WERI-Rb-1 (cell line): ENCODE results near the gene SCLY.

ENCODE experiments used
- DNase-seq: peaks from one replicate; pipeline ENCODE4 v3.0.0-alpha.2; 2020
- H3K27ac ChIP-seq: fragments of 250-450 bp; sonication (Bioruptor Pico); 2 replicates; pipeline ENCODE4 v1.5.1; 2020; ENCODE audit warnings: mild to moderate bottlenecking, moderate library complexity
- H3K27me3 ChIP-seq: fragments of 250-450 bp; sonication (Bioruptor Pico); 2 replicates; pipeline ENCODE4 v1.5.1; 2021; ENCODE audit warnings: mild to moderate bottlenecking, low read depth, moderate library complexity; ENCODE audit not compliant: insufficient read depth, severe bottlenecking
- H3K36me3 ChIP-seq: fragments of 250-450 bp; sonication (Bioruptor Pico); 2 replicates; pipeline ENCODE4 v1.5.1; 2020; ENCODE audit warnings: mild to moderate bottlenecking, moderate library complexity
- H3K4me3 ChIP-seq: 2 replicates; pipeline ENCODE4 v1.5.1; 2011; ENCODE audit warnings: low read depth, mild to moderate bottlenecking, control low read depth, low read length
- H3K9me3 ChIP-seq: fragments of 250-450 bp; sonication (Bioruptor Pico); 2 replicates; pipeline ENCODE4 v1.5.1; 2021; ENCODE audit warnings: mild to moderate bottlenecking, moderate library complexity; ENCODE audit not compliant: severe bottlenecking
- TF ChIP-seq, protein P1 (sequence below): IDR thresholded peaks from 2 replicates; pipeline ENCODE4 v1.5.1; 2011; ENCODE audit warnings: low read depth, mild to moderate bottlenecking, control low read depth, inconsistent platforms, low read length

Gene SCLY

DNA sequence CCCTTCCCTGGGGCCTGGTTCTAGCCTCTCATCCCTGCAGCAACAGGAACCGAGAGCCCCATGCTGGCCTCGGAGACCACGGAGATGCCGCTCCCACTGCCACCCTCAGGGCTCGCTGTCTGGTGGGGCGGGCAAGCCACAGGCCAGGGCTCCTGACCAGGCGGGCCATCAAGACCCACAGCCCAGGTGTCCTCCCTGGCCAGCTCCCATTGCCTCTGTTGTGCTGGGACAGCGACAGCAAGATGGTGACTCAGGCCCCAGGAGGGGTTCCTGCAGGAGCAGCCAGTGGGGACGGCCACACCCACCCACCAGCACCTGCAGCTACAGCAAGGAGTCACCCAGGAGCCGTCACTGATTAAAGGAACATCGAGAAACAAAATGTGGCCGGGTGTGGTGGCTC lies 85.0 kb downstream of the SCLY start:
- TF ChIP-seq, protein P1, sequence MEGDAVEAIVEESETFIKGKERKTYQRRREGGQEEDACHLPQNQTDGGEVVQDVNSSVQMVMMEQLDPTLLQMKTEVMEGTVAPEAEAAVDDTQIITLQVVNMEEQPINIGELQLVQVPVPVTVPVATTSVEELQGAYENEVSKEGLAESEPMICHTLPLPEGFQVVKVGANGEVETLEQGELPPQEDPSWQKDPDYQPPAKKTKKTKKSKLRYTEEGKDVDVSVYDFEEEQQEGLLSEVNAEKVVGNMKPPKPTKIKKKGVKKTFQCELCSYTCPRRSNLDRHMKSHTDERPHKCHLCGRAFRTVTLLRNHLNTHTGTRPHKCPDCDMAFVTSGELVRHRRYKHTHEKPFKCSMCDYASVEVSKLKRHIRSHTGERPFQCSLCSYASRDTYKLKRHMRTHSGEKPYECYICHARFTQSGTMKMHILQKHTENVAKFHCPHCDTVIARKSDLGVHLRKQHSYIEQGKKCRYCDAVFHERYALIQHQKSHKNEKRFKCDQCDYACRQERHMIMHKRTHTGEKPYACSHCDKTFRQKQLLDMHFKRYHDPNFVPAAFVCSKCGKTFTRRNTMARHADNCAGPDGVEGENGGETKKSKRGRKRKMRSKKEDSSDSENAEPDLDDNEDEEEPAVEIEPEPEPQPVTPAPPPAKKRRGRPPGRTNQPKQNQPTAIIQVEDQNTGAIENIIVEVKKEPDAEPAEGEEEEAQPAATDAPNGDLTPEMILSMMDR = no peak
- no peak overlapping the region for H3K27ac ChIP-seq

DNA sequence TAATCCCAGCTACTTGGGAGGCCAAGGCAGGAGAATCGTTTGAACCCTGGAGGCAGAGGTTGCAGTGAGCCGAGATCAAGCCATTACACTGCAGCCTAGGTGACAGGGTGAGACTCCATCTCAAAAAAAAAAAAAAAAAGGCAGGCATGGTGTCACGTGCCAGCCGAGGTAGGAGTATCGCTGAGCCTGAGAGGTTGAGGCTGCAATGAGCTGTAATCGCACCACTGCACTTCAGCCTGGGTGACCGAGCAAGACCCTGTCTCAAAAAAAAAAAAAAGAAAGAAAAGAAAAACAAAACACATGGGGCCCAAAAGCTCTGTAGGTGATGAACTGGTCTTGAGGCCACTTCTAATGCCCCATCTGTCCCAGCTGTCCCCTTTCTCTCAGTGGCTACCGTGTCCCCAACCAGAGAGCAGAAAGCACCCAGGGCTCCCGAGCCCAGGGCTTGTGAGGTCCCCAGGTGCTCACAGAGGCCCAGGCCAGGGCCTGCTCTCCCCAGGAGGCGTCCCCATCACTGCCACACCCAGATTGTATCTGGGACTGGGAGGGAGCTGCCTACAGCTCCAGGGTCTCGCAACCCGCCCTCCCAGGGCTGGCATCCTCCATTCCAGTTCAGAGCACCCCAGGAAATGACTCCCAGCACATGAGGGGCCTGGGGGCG lies 86.2 kb downstream of the SCLY start:
- Histone ChIP-seq H3K4me3 (no peak overlapping the region), H3K36me3 (no peaks in the 10 kb centered on the region), H3K27me3 (no peaks in the 10 kb centered on the region), H3K9me3 (no peaks in the 10 kb centered on the region), H3K27ac (no peak overlapping the region)
- TF ChIP-seq, protein P1 = no peak
- DNase-seq = peak; percentile 68

More for the DNA sequence above, 85.0 kb downstream of the SCLY start:
- H3K9me3 ChIP-seq = no peaks in the 10 kb centered on the region
- H3K27me3 ChIP-seq = no peaks in the 10 kb centered on the region
- no peaks in the 10 kb centered on the region for H3K36me3 ChIP-seq
- no peak overlapping the region for H3K4me3 ChIP-seq
- DNase-seq = no peak

DNA sequence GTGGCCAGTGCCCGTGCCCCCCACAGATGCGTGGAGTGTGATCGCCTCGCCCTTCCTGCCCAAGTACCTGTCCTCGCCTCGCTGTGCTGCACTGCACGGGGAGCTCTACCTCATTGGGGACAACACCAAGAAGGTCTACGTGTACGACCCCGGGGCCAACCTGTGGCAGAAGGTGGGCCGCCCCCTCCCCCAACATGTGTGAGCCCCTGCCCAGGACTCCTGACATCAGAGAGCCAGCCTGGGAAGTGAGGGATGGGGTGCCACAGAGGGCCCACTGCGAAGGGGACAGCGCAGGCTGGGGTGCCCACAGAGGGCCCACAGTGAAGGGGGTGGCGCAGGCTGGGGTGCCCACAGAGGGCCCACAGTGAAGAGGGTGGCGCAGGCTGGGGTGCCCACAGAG lies 88.2 kb downstream of the SCLY start:
- no peaks in the 10 kb centered on the region for H3K36me3 ChIP-seq
- TF ChIP-seq, protein P1 = no peak
- H3K4me3 ChIP-seq = no peak overlapping the region
- no peak for DNase-seq
- no peaks in the 10 kb centered on the region for H3K27me3 ChIP-seq
- H3K9me3 ChIP-seq = peaks cover under 1% of the 10 kb centered on the region
- H3K27ac ChIP-seq = no peak overlapping the region
